Measurements from ENCODE around the gene XIRP1.

XIRP1 gene

GRCh38 chr3:39196671-39197356 is 4.4 kb upstream of the XIRP1 start:
- TF ChIP-seq GATA1 (IDR thresholded peaks at IDR 0.05; ENCODE audit: low read depth, low read length) = no peak
- no peak for TF ChIP-seq POLR2A (IDR thresholded peaks at IDR 0.05; ENCODE audit: low read length)
- DNase-seq = no peak

GRCh38 chr3:39196034-39196433 is 3.6 kb upstream of the XIRP1 start:
- TF ChIP-seq GATA1 (IDR thresholded peaks at IDR 0.05; ENCODE audit: low read depth, low read length) = no peak
- TF ChIP-seq POLR2A (IDR thresholded peaks at IDR 0.05; ENCODE audit: low read length) = no peak
- no peak for DNase-seq

DNA sequence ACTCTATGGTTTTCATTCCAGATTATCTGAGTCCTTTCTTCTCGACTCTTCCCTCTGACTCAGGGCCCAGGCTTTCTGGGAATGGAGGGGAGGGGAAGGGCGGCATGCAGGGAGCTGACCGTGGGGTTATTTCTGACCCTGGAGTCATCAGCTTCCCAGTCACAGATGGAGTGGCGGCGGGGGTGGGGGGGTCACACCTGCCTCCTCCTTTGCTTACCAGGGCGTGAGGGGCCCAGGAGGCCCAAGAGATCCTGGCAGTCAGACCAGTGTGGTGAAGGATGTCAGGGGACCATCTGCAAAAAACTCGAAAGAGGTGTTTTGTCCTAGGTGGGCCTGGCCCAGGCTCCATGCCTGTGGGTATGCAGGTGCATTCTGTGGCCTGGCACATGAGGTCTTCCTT is 996 bp upstream of the XIRP1 start:
- TF ChIP-seq GATA1 (IDR thresholded peaks at IDR 0.05; ENCODE audit: low read depth, low read length) = no peak
- no peak for TF ChIP-seq POLR2A (IDR thresholded peaks at IDR 0.05; ENCODE audit: low read length)
- DNase-seq = no peak

- DNase-seq = no peak
- no peak for TF ChIP-seq GATA1 (IDR thresholded peaks at IDR 0.05; ENCODE audit: low read depth, low read length)
- TF ChIP-seq POLR2A (IDR thresholded peaks at IDR 0.05; ENCODE audit: low read length) = no peak
Measured at GRCh38 chr3:39191773-39192172, 622 bp downstream of the XIRP1 start.

GRCh38 chr3:39191111-39191510 is 1.3 kb downstream of the XIRP1 start:
- DNase-seq = no peak
- TF ChIP-seq GATA1 (IDR thresholded peaks at IDR 0.05; ENCODE audit: low read depth, low read length) = no peak
- no peak for TF ChIP-seq POLR2A (IDR thresholded peaks at IDR 0.05; ENCODE audit: low read length)

GRCh38 chr3:39190281-39191025 is 1.9 kb downstream of the XIRP1 start:
- TF ChIP-seq GATA1 (IDR thresholded peaks at IDR 0.05; ENCODE audit: low read depth, low read length) = no peak
- TF ChIP-seq POLR2A (IDR thresholded peaks at IDR 0.05; ENCODE audit: low read length) = no peak
- no peak for DNase-seq

DNA sequence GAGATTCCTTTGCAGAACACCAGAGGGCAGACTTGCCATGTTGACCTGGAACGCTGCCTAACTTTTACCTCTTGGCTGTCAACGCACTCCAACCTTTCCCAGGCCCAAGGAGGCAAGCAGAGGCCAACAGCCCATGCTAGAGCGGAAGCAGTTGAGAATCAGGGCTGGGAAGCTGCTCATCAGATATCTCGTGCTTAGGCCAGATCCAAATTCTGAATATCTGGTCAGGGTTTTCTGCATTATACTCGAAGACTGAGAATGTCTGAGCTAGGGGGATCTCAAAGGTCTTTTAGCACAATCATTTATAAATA is 2.5 kb downstream of the XIRP1 start:
- no peak for TF ChIP-seq POLR2A (IDR thresholded peaks at IDR 0.05; ENCODE audit: low read length)
- TF ChIP-seq GATA1 (IDR thresholded peaks at IDR 0.05; ENCODE audit: low read depth, low read length) = no peak
- peak; percentile 64 to 78 for DNase-seq

DNA sequence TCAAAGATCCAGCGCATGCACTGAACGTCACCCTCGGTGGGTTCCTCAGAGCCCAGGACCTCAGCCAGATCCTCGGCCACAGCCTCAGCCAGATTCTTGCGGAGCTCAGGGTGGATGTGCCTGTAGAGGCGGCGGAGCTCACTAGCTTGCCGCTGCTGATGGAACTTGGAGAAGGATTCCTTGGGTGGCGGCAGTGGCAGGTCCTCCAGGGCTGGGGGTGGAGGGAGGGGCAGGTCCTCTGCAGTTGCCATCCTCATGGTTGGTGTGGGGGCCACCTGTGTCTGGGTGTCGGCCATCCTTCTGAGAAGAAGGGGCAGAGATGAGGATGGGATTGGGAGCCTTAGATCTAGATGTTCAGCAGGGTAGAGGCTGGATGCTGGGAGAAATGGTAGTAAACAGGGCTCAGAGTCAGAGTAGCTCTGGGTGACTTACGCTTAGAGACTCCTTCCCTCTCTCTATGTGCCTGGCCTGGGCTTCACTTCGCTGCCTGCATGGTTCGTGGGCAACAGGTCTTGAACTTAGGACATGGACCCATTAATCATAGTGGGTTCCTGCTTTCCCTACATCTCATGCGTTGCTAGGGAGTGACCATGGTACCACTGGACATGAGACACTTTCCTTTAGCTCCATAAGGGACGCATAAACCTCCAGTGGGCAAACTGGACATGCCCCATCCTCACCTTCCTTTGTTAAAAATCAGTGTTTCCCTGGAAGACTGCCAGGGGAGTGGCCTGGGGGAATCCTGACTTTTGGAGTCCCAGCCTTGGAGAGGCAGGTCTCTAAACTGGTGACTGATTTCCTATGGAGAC is 3.0 kb downstream of the XIRP1 start:
- TF ChIP-seq POLR2A (IDR thresholded peaks at IDR 0.05; ENCODE audit: low read length) (no peak), GATA1 (IDR thresholded peaks at IDR 0.05; ENCODE audit: low read depth, low read length) (no peak)
- no peak for DNase-seq

DNA sequence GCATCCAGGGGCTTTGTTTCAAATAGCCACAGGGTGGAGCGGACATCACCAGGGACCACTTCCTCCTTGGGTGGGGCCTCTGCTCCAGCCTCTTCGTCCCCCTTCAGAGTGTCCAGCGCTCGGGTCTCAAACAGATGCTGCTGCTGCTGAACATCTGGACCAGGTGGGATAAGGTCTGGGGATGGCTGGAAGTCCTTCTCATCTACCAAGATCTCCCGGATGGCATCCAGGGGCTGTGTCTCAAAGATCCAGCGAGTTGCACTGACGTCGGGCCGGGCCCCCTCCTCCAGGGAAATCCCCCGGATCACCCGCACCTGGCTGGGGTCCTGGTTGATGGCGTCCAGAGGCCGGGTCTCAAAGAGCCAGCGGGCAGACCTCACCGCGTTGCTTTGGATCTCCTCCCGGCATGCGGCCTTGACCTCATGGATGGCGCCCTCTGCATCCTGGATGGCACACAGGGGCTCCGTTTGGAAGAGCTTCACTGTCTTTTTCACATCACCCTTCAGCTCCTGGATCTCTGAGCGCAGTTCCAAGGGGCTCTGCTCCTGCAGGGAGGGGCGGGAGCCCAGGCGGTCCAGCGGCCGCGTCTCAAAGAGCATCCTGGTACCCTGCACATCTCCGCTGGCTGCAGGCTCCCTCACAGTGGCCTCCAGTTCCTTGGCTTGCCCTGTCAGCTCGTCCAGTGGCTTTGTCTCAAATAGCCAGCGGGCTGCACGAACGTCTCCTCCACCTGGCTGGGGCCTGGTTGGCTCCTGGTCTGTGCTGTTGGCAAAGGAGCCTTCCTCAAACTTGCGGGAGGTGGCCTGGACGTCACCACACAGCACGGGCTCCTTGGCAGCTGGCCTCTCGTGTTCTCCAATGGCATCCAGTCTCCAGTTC is 3.9 kb downstream of the XIRP1 start:
- DNase-seq = no peak
- TF ChIP-seq GATA1 (IDR thresholded peaks at IDR 0.05; ENCODE audit: low read depth, low read length) (no peak), POLR2A (IDR thresholded peaks at IDR 0.05; ENCODE audit: low read length) (no peak)

DNA sequence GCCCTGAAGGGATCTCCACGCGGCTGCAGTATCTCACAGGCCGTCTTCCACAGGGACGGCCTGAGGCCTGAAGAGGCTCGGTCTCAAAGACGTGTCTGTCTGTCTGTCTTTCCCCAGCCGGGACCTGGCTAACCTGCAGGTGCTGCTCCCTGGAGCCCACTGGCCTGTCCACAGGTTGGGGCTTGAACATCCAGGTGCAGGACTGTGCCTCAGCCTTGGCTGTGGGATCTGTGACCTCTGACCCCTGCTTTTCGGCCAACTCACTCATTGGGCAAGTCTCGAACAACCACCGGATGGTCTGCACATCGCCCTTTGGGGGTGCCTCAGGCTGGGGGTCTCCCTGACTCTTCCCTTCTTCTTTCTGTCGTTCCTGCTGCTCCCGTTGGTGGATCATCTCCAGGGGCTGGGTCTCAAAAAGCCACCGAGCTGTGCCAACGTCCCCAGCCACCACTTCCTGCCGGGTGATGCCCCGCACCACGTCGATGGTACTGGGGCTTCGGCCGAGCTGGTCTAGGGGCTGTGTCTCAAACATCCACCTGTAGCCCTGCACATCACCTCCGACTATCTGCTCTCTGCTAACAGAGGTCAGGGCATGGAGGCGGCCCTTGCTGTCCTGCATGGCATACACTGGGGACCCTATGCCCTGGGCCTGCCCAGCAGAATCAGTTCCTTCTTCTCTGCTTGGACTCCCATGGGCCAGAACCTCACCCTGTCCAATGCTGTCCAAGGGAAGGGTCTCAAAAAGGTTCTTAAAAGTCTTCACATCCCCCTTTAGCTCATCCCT is 4.8 kb downstream of the XIRP1 start:
- TF ChIP-seq GATA1 (IDR thresholded peaks at IDR 0.05; ENCODE audit: low read depth, low read length) = no peak
- no peak for TF ChIP-seq POLR2A (IDR thresholded peaks at IDR 0.05; ENCODE audit: low read length)
- no peak for DNase-seq

DNA sequence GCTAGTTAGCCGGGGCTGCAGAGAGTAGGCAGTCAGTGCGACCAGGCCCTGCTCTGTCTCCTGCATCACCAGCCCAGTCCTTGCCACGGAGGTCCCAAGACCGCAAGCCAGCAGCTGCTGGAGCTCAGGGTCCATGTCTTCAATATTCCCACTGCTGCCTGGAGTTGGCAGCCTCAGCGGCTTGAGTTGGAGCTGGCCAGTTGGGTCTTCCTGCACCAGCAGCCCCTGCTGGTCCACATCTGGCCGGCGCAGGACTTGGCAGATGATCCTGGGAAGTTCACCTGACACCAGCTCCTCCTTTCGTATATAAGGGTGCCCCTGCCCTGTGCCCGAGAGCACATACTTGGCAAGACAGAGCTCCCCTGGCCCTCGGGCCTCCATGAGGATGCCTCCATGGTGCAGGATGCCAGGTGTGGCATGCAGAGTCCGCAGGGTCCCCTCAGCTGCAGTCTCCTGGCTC is 5.7 kb downstream of the XIRP1 start:
- no peak for TF ChIP-seq GATA1 (IDR thresholded peaks at IDR 0.05; ENCODE audit: low read depth, low read length)
- no peak for TF ChIP-seq POLR2A (IDR thresholded peaks at IDR 0.05; ENCODE audit: low read length)
- no peak for DNase-seq

DNA sequence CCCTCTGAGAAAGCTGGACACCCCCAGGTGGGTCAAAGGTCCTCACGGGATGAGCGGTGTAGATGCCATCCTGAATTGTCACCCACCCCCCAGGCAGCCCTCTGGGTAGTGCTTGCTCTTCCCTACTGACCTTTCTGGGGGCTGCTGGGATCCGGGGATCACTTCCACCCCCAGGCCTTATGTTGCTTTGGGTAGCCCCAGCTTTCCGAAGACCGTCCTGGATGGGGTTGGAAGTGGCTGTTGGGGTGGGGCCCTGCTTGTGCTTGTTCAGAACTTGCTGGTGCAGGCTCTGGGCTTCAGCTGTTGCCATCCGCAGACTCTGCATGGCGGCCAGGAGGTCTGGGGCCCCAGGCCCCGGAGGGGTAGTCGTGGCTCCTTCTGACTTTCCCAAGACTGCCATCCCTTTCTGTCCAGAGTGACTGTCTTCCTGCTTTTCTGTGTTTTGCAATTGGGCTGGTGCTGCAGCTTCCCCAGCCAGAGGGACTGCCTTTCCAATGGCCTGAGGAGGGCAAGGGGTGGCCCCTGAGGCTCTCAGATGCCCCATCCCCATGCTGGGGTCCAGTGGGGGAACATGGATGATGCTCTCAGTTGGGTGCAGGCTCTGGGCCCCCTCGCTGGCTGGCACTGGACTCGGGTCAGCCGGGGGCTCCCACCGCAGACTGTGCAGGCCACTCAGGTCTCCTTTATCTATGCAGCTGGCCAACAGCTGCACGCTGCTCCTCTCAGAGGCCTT is 6.3 kb downstream of the XIRP1 start:
- no peak for DNase-seq
- TF ChIP-seq POLR2A (IDR thresholded peaks at IDR 0.05; ENCODE audit: low read length) = no peak
- no peak for TF ChIP-seq GATA1 (IDR thresholded peaks at IDR 0.05; ENCODE audit: low read depth, low read length)

All from erythroblast (primary cell).